ENCODE data around the gene SLC17A9.

The SLC17A9 gene, protein sequence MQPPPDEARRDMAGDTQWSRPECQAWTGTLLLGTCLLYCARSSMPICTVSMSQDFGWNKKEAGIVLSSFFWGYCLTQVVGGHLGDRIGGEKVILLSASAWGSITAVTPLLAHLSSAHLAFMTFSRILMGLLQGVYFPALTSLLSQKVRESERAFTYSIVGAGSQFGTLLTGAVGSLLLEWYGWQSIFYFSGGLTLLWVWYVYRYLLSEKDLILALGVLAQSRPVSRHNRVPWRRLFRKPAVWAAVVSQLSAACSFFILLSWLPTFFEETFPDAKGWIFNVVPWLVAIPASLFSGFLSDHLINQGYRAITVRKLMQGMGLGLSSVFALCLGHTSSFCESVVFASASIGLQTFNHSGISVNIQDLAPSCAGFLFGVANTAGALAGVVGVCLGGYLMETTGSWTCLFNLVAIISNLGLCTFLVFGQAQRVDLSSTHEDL

DNA sequence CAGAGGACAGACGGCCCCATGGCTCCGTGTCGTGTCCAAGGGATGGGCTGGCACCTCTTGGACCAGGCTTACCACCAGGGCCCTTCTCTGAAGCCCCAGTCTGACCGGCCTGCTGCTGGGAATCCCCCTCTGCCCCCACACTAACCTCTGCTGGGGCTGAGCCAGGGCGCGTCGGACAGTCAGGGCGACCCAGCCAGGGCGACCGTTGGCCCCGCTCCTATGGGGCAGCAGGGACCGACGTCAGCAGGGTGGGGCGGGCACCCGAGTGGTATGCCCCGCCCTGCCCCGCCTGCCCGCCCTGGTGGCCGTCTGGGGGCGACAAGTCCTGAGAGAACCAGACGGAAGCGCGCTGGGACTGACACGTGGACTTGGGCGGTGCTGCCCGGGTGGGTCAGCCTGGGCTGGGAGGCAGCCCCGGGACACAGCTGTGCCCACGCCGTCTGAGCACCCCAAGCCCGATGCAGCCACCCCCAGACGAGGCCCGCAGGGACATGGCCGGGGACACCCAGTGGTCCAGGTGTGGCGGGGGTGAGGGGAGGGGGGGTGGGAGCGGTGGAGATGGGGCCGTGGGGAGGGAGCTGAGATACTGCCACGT is at the start of gene SLC17A9:
Gene SLC17A9 (plus strand): TSS at position 337 of the 595 bp plus-strand sequence. CDS start 122 bp downstream, at position 459.
- Histone ChIP-seq H3K27me3 (replicated peaks) (no peaks in the 10 kb centered on the region), H3K4me3 (ENCODE audit: low read depth, low read length) (peak within 1 kb of the TSS; percentile 57), H3K36me3 (replicated peaks) (peaks cover 15% of the 10 kb centered on the region), H3K27ac (peak within 1 kb of the TSS; percentile 46)
- in situ Hi-C loops (cut with HindIII; ENCODE audit: low pct_ligation_motif_present, low sequenced_read_pairs) = no loop called here
- peak; percentile 18 for DNase-seq
- TF ChIP-seq, protein P1, sequence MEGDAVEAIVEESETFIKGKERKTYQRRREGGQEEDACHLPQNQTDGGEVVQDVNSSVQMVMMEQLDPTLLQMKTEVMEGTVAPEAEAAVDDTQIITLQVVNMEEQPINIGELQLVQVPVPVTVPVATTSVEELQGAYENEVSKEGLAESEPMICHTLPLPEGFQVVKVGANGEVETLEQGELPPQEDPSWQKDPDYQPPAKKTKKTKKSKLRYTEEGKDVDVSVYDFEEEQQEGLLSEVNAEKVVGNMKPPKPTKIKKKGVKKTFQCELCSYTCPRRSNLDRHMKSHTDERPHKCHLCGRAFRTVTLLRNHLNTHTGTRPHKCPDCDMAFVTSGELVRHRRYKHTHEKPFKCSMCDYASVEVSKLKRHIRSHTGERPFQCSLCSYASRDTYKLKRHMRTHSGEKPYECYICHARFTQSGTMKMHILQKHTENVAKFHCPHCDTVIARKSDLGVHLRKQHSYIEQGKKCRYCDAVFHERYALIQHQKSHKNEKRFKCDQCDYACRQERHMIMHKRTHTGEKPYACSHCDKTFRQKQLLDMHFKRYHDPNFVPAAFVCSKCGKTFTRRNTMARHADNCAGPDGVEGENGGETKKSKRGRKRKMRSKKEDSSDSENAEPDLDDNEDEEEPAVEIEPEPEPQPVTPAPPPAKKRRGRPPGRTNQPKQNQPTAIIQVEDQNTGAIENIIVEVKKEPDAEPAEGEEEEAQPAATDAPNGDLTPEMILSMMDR (IDR thresholded peaks at IDR 0.05; ENCODE audit: low read depth, low read length, missing control alignments) = peak; percentile 11

DNA sequence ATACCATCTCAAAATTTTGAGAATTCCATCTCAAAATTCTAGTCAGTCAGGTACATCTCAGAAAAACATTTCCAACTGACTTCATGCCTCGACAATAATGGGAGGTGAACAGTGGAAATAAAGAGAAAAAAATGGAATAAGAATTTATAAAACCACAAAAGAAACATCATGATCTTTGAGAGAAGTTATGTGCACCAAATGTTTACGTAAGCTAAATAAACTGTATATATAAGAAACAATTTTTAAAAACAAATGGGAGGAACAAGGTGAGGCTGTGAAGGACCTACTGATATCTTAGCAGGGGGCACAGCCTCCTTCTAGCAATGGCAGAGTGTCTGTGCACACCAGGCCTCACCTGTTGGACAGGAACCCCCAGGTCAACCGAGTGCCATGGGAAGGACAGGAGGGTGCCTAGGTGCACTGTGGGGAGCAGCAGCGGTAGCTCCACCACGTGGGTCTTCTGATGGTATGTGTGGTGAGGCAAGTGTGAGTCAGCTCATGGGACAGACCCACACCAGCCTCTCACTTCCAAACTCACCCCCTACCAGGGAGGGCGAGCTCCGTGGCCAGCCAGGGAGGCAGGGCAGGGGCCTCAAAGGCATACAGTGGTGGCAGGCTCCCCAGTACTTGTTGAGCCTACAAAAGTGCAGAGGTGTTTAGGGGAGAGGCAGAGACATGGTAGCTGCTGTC is 49.4 kb upstream of the SLC17A9 start:
- no peaks in the 10 kb centered on the region for H3K27me3 ChIP-seq (replicated peaks)
- peak; percentile 44 for DNase-seq
- TF ChIP-seq, protein P1 (IDR thresholded peaks at IDR 0.05; ENCODE audit: low read depth, low read length, missing control alignments) = no peak
- H3K4me3 ChIP-seq (ENCODE audit: low read depth, low read length) = no peak overlapping the region
- in situ Hi-C loops (cut with HindIII; ENCODE audit: low pct_ligation_motif_present, low sequenced_read_pairs) = no loop called here
- H3K27ac ChIP-seq = no peak overlapping the region
- peaks cover 67% of the 10 kb centered on the region for H3K36me3 ChIP-seq (replicated peaks)

DNA sequence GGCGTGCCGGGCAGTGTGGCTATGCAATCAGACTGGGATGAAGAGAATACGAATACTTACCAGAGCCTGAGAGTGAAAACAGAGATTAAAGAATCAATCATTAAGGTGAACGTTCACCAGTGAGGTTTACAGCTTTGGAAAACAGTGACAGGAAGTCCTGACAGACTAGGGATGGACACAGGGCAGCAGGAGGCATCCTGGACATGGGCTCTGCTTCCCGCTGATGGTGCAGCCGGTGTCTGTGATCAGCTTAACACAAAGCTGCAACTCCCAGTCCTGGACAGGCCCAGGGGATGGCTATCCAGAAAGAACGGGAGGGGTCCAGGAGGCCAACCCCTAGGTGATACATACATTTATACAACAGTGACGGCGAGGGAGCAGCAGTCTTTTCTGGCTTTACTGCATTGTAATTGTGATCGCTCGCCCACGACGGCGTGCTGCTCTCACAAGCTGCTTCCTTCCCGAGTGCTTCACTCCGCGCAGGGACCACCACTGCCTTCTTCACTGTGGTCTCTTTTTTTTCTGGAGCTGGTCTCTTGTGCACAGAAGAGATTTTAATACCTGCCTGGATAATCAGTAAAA is 46.9 kb upstream of the SLC17A9 start:
- TF ChIP-seq, protein P1 (IDR thresholded peaks at IDR 0.05; ENCODE audit: low read depth, low read length, missing control alignments) = no peak
- Histone ChIP-seq H3K27ac (no peak overlapping the region), H3K36me3 (replicated peaks) (peaks cover 90% of the 10 kb centered on the region), H3K4me3 (ENCODE audit: low read depth, low read length) (no peak overlapping the region), H3K27me3 (replicated peaks) (no peaks in the 10 kb centered on the region)
- in situ Hi-C loops (cut with HindIII; ENCODE audit: low pct_ligation_motif_present, low sequenced_read_pairs) = no loop called here
- no peak for DNase-seq

DNA sequence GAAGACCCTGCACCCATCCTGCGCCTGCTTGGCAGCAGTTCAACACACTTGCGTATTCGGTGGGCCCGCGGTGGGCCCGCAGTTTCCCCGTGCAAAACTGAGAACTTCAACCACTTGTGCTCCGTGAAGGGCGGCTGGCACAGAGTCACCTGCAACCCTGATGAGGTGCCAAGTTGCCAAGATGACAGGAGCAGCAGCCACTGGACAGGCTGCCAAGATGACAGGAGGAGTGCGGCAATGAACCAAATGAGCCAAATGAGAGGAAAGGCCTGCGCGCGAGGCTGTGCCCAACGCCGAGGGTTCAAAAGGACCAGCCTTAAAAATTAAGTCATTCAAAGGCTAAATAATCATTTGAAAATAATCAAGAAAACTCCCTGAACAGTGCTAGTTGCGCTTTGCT is 46.3 kb upstream of the SLC17A9 start:
- TF ChIP-seq, protein P1 (IDR thresholded peaks at IDR 0.05; ENCODE audit: low read depth, low read length, missing control alignments) = no peak
- Histone ChIP-seq H3K27me3 (replicated peaks) (no peaks in the 10 kb centered on the region), H3K36me3 (replicated peaks) (peaks cover 90% of the 10 kb centered on the region), H3K4me3 (ENCODE audit: low read depth, low read length) (no peak overlapping the region), H3K27ac (no peak overlapping the region)
- in situ Hi-C loops (cut with HindIII; ENCODE audit: low pct_ligation_motif_present, low sequenced_read_pairs) = no loop called here
- DNase-seq = no peak

DNA sequence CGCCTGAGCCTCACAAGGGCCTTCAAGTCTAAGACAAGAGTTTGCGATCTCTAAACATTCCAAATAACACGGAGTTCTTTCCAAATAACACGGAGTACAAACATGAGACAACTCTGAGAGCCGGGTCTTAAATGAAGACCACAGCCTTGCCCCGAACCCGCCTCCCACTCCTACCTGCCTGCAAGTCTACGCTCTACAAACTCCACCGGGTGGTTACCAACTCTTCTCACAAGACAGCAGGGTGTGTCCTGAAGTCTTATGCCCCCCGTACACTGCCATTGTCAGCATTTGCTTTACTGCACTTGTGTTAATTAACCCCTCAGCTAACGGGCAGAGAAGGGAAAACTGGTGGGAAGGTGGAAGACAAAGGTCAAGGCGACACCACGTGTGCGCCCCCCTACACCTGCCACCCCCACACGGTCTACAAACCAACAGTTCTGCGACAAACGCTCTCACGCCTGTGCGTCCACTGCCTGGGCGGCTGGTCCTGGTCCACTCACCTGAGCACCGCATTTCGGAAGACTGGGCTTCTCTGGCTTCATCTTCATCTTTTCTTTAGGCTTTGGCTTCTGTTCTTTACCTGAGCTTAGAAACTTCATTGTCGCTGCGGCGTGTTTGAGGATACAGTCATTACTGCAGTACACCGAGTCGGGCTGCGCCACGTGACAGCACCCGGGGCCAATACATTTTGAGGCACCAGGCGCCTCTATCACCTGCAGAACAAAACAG is 45.7 kb upstream of the SLC17A9 start:
- in situ Hi-C loops (cut with HindIII; ENCODE audit: low pct_ligation_motif_present, low sequenced_read_pairs) = no loop called here
- no peak for DNase-seq
- Histone ChIP-seq H3K36me3 (replicated peaks) (peaks cover 92% of the 10 kb centered on the region), H3K27ac (no peak overlapping the region), H3K4me3 (ENCODE audit: low read depth, low read length) (no peak overlapping the region), H3K27me3 (replicated peaks) (no peaks in the 10 kb centered on the region)
- TF ChIP-seq, protein P1 (IDR thresholded peaks at IDR 0.05; ENCODE audit: low read depth, low read length, missing control alignments) = no peak
